Spleen (tissue), 7 donors: Measurements from ENCODE around the gene SMARCD3.

ENCODE experiments used
- POLR2A ChIP-seq, 3 donors: fragments of 450-650 bp; IDR thresholded peaks; one replicate each; pipeline ENCODE4 v1.5.1; 2017; ENCODE audit warnings: antibody characterized with exemption in 3 of 3, mild to moderate bottlenecking in 1 of 3
- TF ChIP-seq, protein P1 (sequence below), 11 experiments: fragments of 200-600 bp in 7 of 11; fragments of 450-650 bp in 4 of 11; sonication (generic) in 4 of 11; IDR thresholded peaks in 8 of 11; conservative IDR thresholded peaks in 3 of 11; 1 replicate in 7 of 11; 2 replicates in 4 of 11; pipeline versions ENCODE4 v1.4.0 to v1.8.0; 2016 to 2021; ENCODE audit warnings: antibody characterized with exemption in 11 of 11, inconsistent platforms in 4 of 11, mild to moderate bottlenecking in 1 of 11
- donor health status: DM: no; HTN: no; CAD: no; lungs with moderate emphysema.
- donor health status: DM: no; HTN: no; CAD: no.
- donor health status: DM: no; HTN: no; CAD: no.

DNA sequence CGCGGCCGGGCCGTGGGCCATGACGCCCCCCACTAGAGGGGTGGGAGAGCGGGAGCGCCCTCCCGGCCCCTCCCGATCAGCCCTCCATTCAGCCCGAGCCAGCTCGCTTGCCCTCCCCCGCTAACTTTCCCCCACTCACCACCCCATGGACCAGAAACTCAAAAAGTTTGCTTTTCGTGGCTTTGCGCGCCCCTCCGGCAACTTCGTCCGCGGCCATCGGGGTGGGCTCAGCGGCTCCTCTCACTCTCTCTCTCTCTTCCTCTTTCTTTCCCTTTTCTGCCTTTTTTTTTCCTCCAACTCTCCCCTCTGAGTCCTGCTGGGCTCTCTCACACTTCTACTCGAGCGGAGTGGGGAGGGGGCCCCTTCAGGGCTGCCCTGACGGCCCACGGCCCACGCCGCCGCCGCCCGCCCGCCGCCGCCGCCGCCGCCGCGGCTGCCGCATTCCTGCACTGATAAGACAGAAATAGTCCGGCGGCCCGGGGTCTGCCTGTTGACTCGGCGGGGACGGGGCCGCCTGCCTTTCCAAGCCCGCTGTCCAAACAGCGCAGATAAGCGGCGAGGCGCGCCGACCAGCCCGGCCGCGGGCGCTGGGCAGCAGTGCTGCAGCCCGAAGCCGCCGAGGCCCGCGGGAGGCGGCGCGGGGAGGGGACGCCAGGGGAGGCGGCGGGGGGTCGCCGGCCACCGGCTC, at the start of gene SMARCD3:
- TF ChIP-seq, protein P1, sequence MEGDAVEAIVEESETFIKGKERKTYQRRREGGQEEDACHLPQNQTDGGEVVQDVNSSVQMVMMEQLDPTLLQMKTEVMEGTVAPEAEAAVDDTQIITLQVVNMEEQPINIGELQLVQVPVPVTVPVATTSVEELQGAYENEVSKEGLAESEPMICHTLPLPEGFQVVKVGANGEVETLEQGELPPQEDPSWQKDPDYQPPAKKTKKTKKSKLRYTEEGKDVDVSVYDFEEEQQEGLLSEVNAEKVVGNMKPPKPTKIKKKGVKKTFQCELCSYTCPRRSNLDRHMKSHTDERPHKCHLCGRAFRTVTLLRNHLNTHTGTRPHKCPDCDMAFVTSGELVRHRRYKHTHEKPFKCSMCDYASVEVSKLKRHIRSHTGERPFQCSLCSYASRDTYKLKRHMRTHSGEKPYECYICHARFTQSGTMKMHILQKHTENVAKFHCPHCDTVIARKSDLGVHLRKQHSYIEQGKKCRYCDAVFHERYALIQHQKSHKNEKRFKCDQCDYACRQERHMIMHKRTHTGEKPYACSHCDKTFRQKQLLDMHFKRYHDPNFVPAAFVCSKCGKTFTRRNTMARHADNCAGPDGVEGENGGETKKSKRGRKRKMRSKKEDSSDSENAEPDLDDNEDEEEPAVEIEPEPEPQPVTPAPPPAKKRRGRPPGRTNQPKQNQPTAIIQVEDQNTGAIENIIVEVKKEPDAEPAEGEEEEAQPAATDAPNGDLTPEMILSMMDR (IDR thresholded peaks at IDR 0.05 in 8 of 11, conservative IDR thresholded peaks at IDR 0.05 in 3 of 11) = no peak
- TF ChIP-seq POLR2A (IDR thresholded peaks at IDR 0.05) = no peak
